Fibroblast of peridontal ligament (primary cell): ENCODE data around the gene YWHAQ.

Source experiments
- DNase-seq: peaks from one replicate; pipeline ENCODE4 v3.0.0-alpha.2; 2010; ENCODE audit errors: extremely low read depth

Gene YWHAQ

GRCh38 chr2:9655441-9656269 is 24.9 kb upstream of the YWHAQ start:
- peak; percentile 78 for DNase-seq

- no peak for DNase-seq
These were observed 23.8 kb upstream of the YWHAQ start for GRCh38 chr2:9654452-9655100.

GRCh38 chr2:9653485-9654271 is 22.9 kb upstream of the YWHAQ start:
- DNase-seq: no peak

- no peak for DNase-seq
These were observed 22.2 kb upstream of the YWHAQ start for GRCh38 chr2:9652898-9653479.

- no peak for DNase-seq
These were observed 21.5 kb upstream of the YWHAQ start for GRCh38 chr2:9652267-9652666.

- no peak for DNase-seq
These were observed 19.5 kb upstream of the YWHAQ start for GRCh38 chr2:9650119-9650821.

- no peak for DNase-seq
These were observed 18.5 kb upstream of the YWHAQ start for GRCh38 chr2:9649261-9649660.

GRCh38 chr2:9648821-9649220 is 18.0 kb upstream of the YWHAQ start:
- no peak for DNase-seq

- DNase-seq: no peak
These were observed 17.1 kb upstream of the YWHAQ start for GRCh38 chr2:9647884-9648283.

- no peak for DNase-seq
These were observed 15.6 kb upstream of the YWHAQ start for GRCh38 chr2:9646196-9647030.

GRCh38 chr2:9644603-9645002 is 13.8 kb upstream of the YWHAQ start:
- no peak for DNase-seq

- DNase-seq: no peak
These were observed 13.2 kb upstream of the YWHAQ start for GRCh38 chr2:9644021-9644420.

- DNase-seq: no peak
These were observed 10.8 kb upstream of the YWHAQ start for GRCh38 chr2:9641641-9642040.

GRCh38 chr2:9640403-9641104 is 9.8 kb upstream of the YWHAQ start:
- no peak for DNase-seq

GRCh38 chr2:9639740-9640343 is 9.0 kb upstream of the YWHAQ start:
- no peak for DNase-seq

GRCh38 chr2:9639000-9639602 is 8.3 kb upstream of the YWHAQ start:
- DNase-seq: no peak

GRCh38 chr2:9638532-9638931 is 7.7 kb upstream of the YWHAQ start:
- DNase-seq: peak; percentile 94

GRCh38 chr2:9637330-9637729 is 6.5 kb upstream of the YWHAQ start:
- DNase-seq: peak; percentile 67

- DNase-seq: no peak
These were observed 3.3 kb upstream of the YWHAQ start for GRCh38 chr2:9634133-9634532.
